CD4-positive, alpha-beta memory T cell (primary cell): ENCODE measurements around the gene VIPR2. TPM values are rescaled to one million over a fixed set of nuclear protein-coding genes. Genes with fewer than 3 reads are reported as not detected.

Experiments
- CTCF ChIA-PET: fragments of 350-600 bp; sonication (Branson Sonifier 250); formaldehyde crosslinking; loops from one replicate; lab custom pipeline; 2021; ENCODE audit warnings: inconsistent platforms; ENCODE audit not compliant: partially characterized antibody; lab: Charles Lee
- POLR2A ChIA-PET: fragments of 350-600 bp; sonication (Branson Sonifier 250); formaldehyde crosslinking; loops from one replicate; lab custom pipeline; 2021; ENCODE audit not compliant: partially characterized antibody; lab: Charles Lee
- DNase-seq, 5 donors: peaks; one replicate each; pipeline versions ENCODE4 v3.0.0 to v3.0.0-alpha.2; 2020 to 2022; ENCODE audit warnings: mixed read lengths in 1 of 5
- H3K27ac ChIP-seq: one replicate; pipeline ENCODE4 v1.7.0; 2013; ENCODE audit warnings: low read depth, low read length
- H3K27me3 ChIP-seq: 2 replicates; pipeline ENCODE4 v1.7.0; 2013; ENCODE audit warnings: mild to moderate bottlenecking, low read length, moderate library complexity; ENCODE audit not compliant: insufficient read depth
- H3K36me3 ChIP-seq: 2 replicates; pipeline ENCODE4 v1.7.0; 2013; ENCODE audit warnings: mild to moderate bottlenecking, low read length, moderate library complexity; ENCODE audit not compliant: insufficient read depth
- H3K4me1 ChIP-seq: 2 replicates; pipeline ENCODE4 v1.7.0; 2013; ENCODE audit warnings: mild to moderate bottlenecking, low read length, moderate library complexity; ENCODE audit not compliant: insufficient read depth
- H3K4me3 ChIP-seq, 2 donors: one replicate each; pipeline ENCODE4 v1.7.0; 2013; ENCODE audit warnings: low read length in 2 of 2, mild to moderate bottlenecking in 1 of 2
- H3K9me3 ChIP-seq, 2 donors: one replicate each; pipeline ENCODE4 v1.7.0; 2013; ENCODE audit warnings: low read length in 2 of 2, control low read depth in 1 of 2; ENCODE audit not compliant: control insufficient read depth in 1 of 2
- H3K27ac Mint-ChIP-seq, 7 donors: one replicate each; pipeline ENCODE4 v1.8.0; 2020 to 2021; ENCODE audit warnings: mixed read lengths in 7 of 7, mild to moderate bottlenecking in 6 of 7, inconsistent platforms in 3 of 7, moderate library complexity in 3 of 7
- H3K27me3 Mint-ChIP-seq, 2 donors: one replicate each; pipeline ENCODE4 v1.8.0; 2020 to 2021; ENCODE audit warnings: mixed read lengths in 2 of 2
- H3K36me3 Mint-ChIP-seq, 2 donors: one replicate each; pipeline ENCODE4 v1.8.0; 2020 to 2021; ENCODE audit warnings: mixed read lengths in 2 of 2, inconsistent platforms in 1 of 2, mild to moderate bottlenecking in 1 of 2
- H3K4me1 Mint-ChIP-seq, 4 donors: one replicate each; pipeline ENCODE4 v1.8.0; 2020 to 2021; ENCODE audit warnings: mixed read lengths in 4 of 4, mild to moderate bottlenecking in 1 of 4
- H3K4me3 Mint-ChIP-seq, 8 donors: one replicate each; pipeline ENCODE4 v1.8.0; 2020 to 2021; ENCODE audit warnings: mixed read lengths in 8 of 8, mild to moderate bottlenecking in 7 of 8, moderate library complexity in 6 of 8, inconsistent platforms in 3 of 8
- H3K9me3 Mint-ChIP-seq, 8 donors: one replicate each; pipeline ENCODE4 v1.8.0; 2020 to 2021; ENCODE audit warnings: mixed read lengths in 8 of 8, mild to moderate bottlenecking in 5 of 8, inconsistent platforms in 3 of 8, moderate library complexity in 1 of 8
- intact Hi-C: fragments of 100-400 bp; cut with micrococcal nuclease; formaldehyde crosslinking; loops from one replicate; pipeline ENCODE4 v1.15.1; 2023
- polyA plus RNA-seq, 2 donors: library from polyadenylated mRNA; unstranded; fragments of 300-500 nt; fragmentation: Illumina TruSeq; gene quantifications; one replicate each; pipeline ENCODE4 v1.2.3, GENCODE V29; 2021
- total RNA-seq, 2 experiments: library from RNA; stranded (reverse); gene quantifications; one replicate each; pipeline ENCODE4 v1.2.3, GENCODE V29; 2021

The VIPR2 gene
- total and polyA plus RNA-seq, 4 experiments from 2014 or later, result 0.15 to 0.17 TPM; not detected in 2

DNA sequence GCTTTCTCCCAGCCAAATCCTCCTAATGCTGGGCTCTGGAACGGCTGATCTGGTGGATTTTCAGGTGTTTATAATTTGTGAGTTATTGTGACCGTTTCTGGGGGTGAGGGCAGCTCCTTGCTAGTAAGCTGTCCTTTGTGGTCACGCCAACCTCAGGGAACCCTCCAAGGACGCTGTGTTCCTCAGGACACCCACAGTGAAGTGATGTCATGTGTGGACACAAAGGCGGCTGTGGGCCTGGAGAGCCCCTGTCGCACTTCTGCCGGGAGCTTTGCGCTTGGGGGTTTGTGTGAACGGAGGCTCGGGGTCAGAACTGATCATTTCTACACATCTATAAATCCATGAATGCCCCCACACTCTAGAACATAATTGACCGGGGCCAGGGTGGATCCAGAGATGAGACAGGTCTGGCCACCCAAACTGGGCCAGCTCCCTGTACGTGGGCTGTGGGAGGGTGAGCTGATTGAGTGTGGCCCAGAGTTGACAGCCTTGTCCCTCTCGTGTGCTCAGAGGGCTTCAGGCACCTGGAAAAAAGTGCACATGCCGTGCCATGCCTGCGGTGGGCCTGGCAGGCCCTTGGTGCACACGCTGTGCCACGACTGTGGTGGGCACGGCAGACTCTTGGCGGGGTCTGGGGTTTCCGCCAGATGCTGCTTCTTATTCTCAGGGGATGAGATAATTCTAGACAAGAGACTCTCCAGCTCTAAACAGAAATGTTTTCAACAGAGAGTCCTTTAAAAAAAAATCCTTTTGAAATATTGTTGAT lies 130.2 kb downstream of the VIPR2 start:
- intact Hi-C loops, result no loop called here
- H3K9me3 ChIP-seq, result no peaks in the 10 kb centered on the region
- H3K27ac ChIP-seq, result no peak overlapping the region
- no peaks in the 10 kb centered on the region for H3K4me1 ChIP-seq
- H3K9me3 Mint-ChIP-seq, result no peaks in the 10 kb centered on the region
- H3K4me3 Mint-ChIP-seq, result no peak overlapping the region
- H3K36me3 Mint-ChIP-seq, result peaks cover 0 to 3% of the 10 kb centered on the region in 2 donors
- no peak overlapping the region for H3K27ac Mint-ChIP-seq
- H3K4me3 ChIP-seq, result no peak overlapping the region
- no peaks in the 10 kb centered on the region for H3K36me3 ChIP-seq
- ChIA-PET CTCF (no interaction called here), POLR2A (no interaction called here)
- no peak for DNase-seq
- peaks cover 0 to 5% (median 2%) of the 10 kb centered on the region in 4 donors for H3K4me1 Mint-ChIP-seq
- H3K27me3 Mint-ChIP-seq, result peaks cover 0 to 3% of the 10 kb centered on the region in 2 donors
- H3K27me3 ChIP-seq, result no peaks in the 10 kb centered on the region

DNA sequence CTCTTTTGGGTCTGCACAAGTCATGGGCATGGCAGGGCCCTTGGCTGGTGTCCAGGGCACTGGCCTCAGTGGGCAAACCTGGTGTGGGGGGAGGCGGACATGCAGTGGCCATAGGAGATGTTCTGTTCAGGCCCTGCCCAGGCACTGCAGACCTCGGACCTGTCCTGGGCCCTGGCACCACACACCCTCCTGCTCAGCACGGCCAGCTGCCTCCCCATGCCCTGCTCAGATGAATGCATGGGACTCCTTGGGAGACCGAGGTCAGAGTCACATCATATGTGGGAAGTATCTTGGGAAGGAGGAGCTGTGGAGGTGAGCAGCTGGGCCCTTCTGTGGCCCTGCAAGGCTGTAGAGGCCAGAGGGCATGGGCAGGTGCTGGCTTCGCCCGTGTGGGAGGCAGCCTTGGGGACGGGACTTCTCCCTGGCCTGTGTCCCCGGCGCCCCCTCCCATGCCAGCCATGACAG lies 130.8 kb downstream of the VIPR2 start:
- Mint-ChIP-seq H3K4me3 (no peak overlapping the region), H3K27ac (no peak overlapping the region), H3K27me3 (peaks cover 0 to 3% of the 10 kb centered on the region in 2 donors), H3K36me3 (peaks cover 0 to 3% of the 10 kb centered on the region in 2 donors), H3K9me3 (no peaks in the 10 kb centered on the region), H3K4me1 (peaks cover 0 to 5% (median 0%) of the 10 kb centered on the region in 4 donors)
- H3K4me1 ChIP-seq, result no peaks in the 10 kb centered on the region
- H3K9me3 ChIP-seq, result no peaks in the 10 kb centered on the region
- H3K27ac ChIP-seq, result no peak overlapping the region
- CTCF ChIA-PET, result no interaction called here
- POLR2A ChIA-PET, result no interaction called here
- intact Hi-C loops, result no loop called here
- H3K27me3 ChIP-seq, result no peaks in the 10 kb centered on the region
- no peaks in the 10 kb centered on the region for H3K36me3 ChIP-seq
- DNase-seq, result no peak
- no peak overlapping the region for H3K4me3 ChIP-seq

DNA sequence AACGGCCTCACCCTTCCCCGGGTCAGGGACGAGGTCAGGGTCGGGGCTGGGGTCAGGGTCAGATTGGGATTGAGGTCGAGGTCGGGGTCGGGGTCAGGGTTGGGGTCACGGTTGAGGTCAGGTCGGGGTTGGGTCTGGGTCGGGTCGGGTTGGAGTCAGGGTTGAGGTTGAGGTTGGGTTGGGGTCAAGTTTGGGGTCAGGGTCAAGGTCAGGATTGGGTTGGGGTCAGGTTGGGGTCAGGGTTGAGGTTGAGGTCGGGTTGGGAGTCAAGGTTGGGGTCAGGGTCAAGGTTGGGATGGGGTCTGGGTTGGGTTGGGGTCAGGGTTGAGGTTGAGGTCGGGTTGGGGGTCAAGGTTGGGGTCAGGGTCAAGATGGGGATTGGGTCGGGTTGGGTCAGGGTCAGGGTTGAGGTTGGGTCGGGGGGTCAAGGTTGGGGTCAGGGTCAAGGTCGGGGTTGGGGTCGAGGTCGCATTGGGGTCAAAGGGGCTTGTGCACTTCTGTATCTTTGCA lies 131.4 kb downstream of the VIPR2 start:
- CTCF ChIA-PET, result no interaction called here
- intact Hi-C loops, result no loop called here
- no peaks in the 10 kb centered on the region for H3K9me3 Mint-ChIP-seq

DNA sequence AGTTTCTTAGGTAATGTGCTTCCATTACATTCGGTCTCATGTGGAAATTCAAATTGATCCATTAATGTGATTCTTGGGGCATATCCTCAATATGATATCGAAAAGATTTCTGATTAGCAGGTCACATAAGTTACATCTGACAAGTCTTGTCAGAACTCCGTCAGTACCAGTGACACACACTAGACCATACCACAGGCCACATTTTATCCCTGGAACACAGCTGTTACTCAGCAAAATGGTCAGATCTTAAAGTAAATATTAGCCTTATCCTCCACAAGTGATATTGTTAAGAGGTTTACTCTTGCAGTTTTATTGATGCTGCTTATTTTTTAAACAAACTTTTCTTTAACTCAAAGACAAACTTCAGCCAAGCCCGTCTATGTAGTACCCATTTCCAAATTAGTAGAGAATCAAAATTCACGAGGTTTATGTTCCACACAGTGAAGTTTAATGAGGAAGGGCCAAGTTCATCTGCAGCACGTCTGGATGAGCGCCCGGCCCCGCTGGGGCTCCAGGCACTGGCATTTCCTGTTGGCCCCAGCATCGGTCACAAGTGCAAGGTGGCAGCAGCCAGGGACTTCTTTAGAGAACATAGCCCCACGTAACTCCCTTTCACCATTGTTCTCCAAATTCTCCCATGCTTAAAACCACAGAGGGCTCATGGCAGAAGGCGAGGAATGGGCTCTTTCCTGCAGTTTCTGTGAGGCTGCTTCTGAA lies 132.2 kb downstream of the VIPR2 start:
- Histone ChIP-seq H3K36me3 (no peaks in the 10 kb centered on the region), H3K9me3 (no peaks in the 10 kb centered on the region), H3K27ac (no peak overlapping the region), H3K27me3 (no peaks in the 10 kb centered on the region), H3K4me3 (no peak overlapping the region), H3K4me1 (no peaks in the 10 kb centered on the region)
- no peak for DNase-seq
- Mint-ChIP-seq H3K4me3 (no peak overlapping the region), H3K4me1 (peaks cover 0 to 5% (median 0%) of the 10 kb centered on the region in 4 donors), H3K36me3 (peaks cover 0 to 3% of the 10 kb centered on the region in 2 donors), H3K9me3 (no peaks in the 10 kb centered on the region), H3K27ac (peak overlapping the region in 1 of 7 donors; percentile 42), H3K27me3 (peaks cover 2 to 3% of the 10 kb centered on the region in 2 donors)
- intact Hi-C loops, result no loop called here
- ChIA-PET CTCF (no interaction called here), POLR2A (no interaction called here)

More for the DNA sequence above, 131.4 kb downstream of the VIPR2 start:
- no peak for DNase-seq
- no peak overlapping the region for H3K4me3 Mint-ChIP-seq
- no peak overlapping the region for H3K27ac Mint-ChIP-seq
- peaks cover 0 to 3% of the 10 kb centered on the region in 2 donors for H3K27me3 Mint-ChIP-seq
- Histone ChIP-seq H3K9me3 (no peaks in the 10 kb centered on the region), H3K4me1 (no peaks in the 10 kb centered on the region), H3K27ac (no peak overlapping the region), H3K4me3 (no peak overlapping the region), H3K27me3 (no peaks in the 10 kb centered on the region), H3K36me3 (no peaks in the 10 kb centered on the region)
- peaks cover 0 to 3% of the 10 kb centered on the region in 2 donors for H3K36me3 Mint-ChIP-seq
- POLR2A ChIA-PET, result no interaction called here
- peaks cover 0 to 5% (median 0%) of the 10 kb centered on the region in 4 donors for H3K4me1 Mint-ChIP-seq

DNA sequence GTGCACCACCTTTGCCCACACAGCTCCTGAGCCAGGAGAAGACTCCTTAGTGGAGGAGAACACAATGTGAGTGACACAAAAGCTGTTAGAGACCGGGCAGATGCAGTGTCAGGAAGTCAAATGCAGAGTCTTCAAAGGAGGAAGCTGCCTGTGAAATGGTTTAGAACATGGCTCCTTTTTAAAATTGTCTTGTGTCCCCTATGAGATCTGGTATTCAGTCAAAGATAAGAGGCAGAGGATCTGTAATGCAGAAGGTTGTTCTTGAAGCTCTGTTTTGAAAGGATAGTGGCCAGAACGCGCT lies 133.0 kb downstream of the VIPR2 start:
- Mint-ChIP-seq H3K9me3 (peaks cover 0 to 3% (median 0%) of the 10 kb centered on the region in 8 donors), H3K36me3 (peaks cover 0 to 3% of the 10 kb centered on the region in 2 donors), H3K4me3 (no peak overlapping the region), H3K27ac (no peak overlapping the region), H3K27me3 (peaks cover 2 to 3% of the 10 kb centered on the region in 2 donors), H3K4me1 (peaks cover 0 to 5% (median under 1%) of the 10 kb centered on the region in 4 donors)
- ChIA-PET POLR2A (no interaction called here), CTCF (no interaction called here)
- intact Hi-C loops, result no loop called here
- Histone ChIP-seq H3K27ac (no peak overlapping the region), H3K4me3 (no peak overlapping the region), H3K9me3 (no peaks in the 10 kb centered on the region), H3K27me3 (no peaks in the 10 kb centered on the region), H3K36me3 (no peaks in the 10 kb centered on the region), H3K4me1 (no peaks in the 10 kb centered on the region)
- DNase-seq, result no peak

DNA sequence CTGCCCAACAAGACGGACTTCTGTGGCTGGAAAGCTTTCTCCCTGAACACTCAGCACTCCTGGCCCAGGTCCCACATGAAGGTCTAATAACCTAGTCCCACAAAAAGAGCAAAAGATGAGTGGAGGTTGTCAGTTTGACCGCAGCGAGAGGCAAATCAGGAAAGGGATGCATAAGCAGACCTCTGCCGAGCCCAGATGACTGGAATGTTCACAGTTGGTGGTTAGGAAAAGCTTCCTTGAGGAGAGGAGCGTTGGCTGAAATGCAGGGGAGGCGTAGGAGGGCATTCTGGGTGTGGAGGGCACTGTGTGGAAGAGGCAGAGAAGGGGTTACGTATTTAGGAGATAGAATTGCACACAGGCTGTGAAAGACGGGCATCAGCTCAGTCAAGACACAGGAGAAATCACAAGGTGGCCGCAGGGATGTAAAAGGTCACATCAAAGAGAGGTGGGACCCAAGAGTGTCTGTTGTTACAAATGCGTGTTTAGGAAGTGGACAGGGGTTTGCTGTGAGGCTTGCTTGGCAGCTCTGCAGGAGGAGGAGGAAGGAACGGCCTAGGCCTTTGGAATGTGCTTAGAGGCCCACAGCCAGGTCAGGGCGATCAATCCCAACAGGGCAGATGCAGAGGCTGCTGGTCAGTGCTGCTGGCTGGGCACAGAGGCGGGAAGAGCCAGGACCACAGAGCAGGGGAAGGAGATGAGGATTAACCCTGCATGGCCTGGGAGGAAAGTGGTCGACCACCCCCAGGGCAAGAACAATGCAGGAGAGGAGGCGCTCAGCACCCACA lies 133.5 kb downstream of the VIPR2 start:
- Histone ChIP-seq H3K36me3 (no peaks in the 10 kb centered on the region), H3K4me3 (no peak overlapping the region), H3K27ac (no peak overlapping the region), H3K4me1 (no peaks in the 10 kb centered on the region), H3K9me3 (no peaks in the 10 kb centered on the region), H3K27me3 (no peaks in the 10 kb centered on the region)
- intact Hi-C loops, result no loop called here
- Mint-ChIP-seq H3K27ac (peak overlapping the region in 1 of 7 donors; percentile 2), H3K27me3 (peaks cover 2 to 3% of the 10 kb centered on the region in 2 donors), H3K9me3 (peaks cover 0 to 3% (median 0%) of the 10 kb centered on the region in 8 donors), H3K4me3 (no peak overlapping the region), H3K4me1 (peaks cover 0 to 5% (median under 1%) of the 10 kb centered on the region in 4 donors), H3K36me3 (peaks cover 0 to 3% of the 10 kb centered on the region in 2 donors)
- DNase-seq, result no peak
- POLR2A ChIA-PET, result no interaction called here
- CTCF ChIA-PET, result no interaction called here

DNA sequence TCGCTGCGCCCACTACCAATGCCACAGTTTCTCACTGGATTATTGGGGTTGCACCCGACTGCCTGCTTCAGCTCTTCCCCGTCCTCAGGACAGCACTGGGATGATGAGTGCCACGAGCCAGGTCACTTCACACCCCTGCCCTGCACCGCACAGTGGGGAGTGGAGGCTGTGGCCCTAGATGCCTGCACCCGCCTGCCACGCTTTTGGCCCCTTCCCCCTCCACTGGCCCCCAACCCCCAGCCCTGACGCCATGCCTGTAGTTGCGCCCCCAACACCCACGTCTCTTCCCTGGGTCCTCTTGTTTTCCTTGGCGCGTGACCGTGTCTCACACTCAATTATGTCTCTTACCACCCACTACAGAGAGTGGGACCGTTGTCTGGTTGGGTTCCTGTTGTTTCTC lies 134.3 kb downstream of the VIPR2 start:
- H3K4me3 Mint-ChIP-seq, result peak overlapping the region in 1 of 8 donors; percentile 40
- no peaks in the 10 kb centered on the region for H3K9me3 ChIP-seq
- intact Hi-C loops, result no loop called here
- peaks cover 0 to 3% (median 0%) of the 10 kb centered on the region in 8 donors for H3K9me3 Mint-ChIP-seq
- H3K4me3 ChIP-seq, result no peak overlapping the region
- DNase-seq, result no peak
- H3K36me3 ChIP-seq, result no peaks in the 10 kb centered on the region
- peaks cover 0 to 3% of the 10 kb centered on the region in 2 donors for H3K36me3 Mint-ChIP-seq
- no peak overlapping the region for H3K27ac ChIP-seq
- peaks cover 0 to 5% (median under 1%) of the 10 kb centered on the region in 4 donors for H3K4me1 Mint-ChIP-seq
- H3K4me1 ChIP-seq, result no peaks in the 10 kb centered on the region
- H3K27me3 ChIP-seq, result no peaks in the 10 kb centered on the region
- ChIA-PET POLR2A (no interaction called here), CTCF (no interaction called here)
- no peak overlapping the region for H3K27ac Mint-ChIP-seq
- peaks cover 2 to 3% of the 10 kb centered on the region in 2 donors for H3K27me3 Mint-ChIP-seq
